Activated effector memory CD4-positive, alpha-beta T cell treated with Interleukin-2 at 50 U/mL for 16 hours (primary cell): ENCODE results near the gene CTNND2.

Experiments
- DNase-seq: peaks from one replicate; pipeline ENCODE4 v3.0.0-alpha.2; 2020

CTNND2 gene

GRCh38 chr5:11239261-11240015, 664.8 kb downstream of the CTNND2 start:
- no peak for DNase-seq

- DNase-seq = no peak
These were observed 669.7 kb downstream of the CTNND2 start for GRCh38 chr5:11234501-11234911.

GRCh38 chr5:11230890-11231289, 673.4 kb downstream of the CTNND2 start:
- no peak for DNase-seq

GRCh38 chr5:11227064-11227463, 677.2 kb downstream of the CTNND2 start:
- no peak for DNase-seq

GRCh38 chr5:11224436-11225187, 679.6 kb downstream of the CTNND2 start:
- no peak for DNase-seq

- DNase-seq = no peak
These were observed 682.1 kb downstream of the CTNND2 start for GRCh38 chr5:11222169-11222568.

- no peak for DNase-seq
These were observed 689.2 kb downstream of the CTNND2 start for GRCh38 chr5:11214864-11215644.

- no peak for DNase-seq
These were observed 691.5 kb downstream of the CTNND2 start for GRCh38 chr5:11212706-11213105.

- DNase-seq = no peak
These were observed 706.5 kb downstream of the CTNND2 start for GRCh38 chr5:11197726-11198125.

- DNase-seq = no peak
These were observed 712.6 kb downstream of the CTNND2 start for GRCh38 chr5:11191673-11192072.

GRCh38 chr5:11182441-11183080, 721.7 kb downstream of the CTNND2 start:
- no peak for DNase-seq

- no peak for DNase-seq
These were observed 722.3 kb downstream of the CTNND2 start for GRCh38 chr5:11181940-11182339.

- DNase-seq = no peak
These were observed 723.4 kb downstream of the CTNND2 start for GRCh38 chr5:11180890-11181289.

GRCh38 chr5:11177999-11178711, 726.1 kb downstream of the CTNND2 start:
- DNase-seq = no peak

GRCh38 chr5:11174591-11174990, 729.7 kb downstream of the CTNND2 start:
- no peak for DNase-seq

- no peak for DNase-seq
These were observed 731.8 kb downstream of the CTNND2 start for GRCh38 chr5:11172484-11172883.

GRCh38 chr5:11171236-11171635, 733.0 kb downstream of the CTNND2 start:
- no peak for DNase-seq

GRCh38 chr5:11166923-11167322, 737.3 kb downstream of the CTNND2 start:
- DNase-seq = no peak

GRCh38 chr5:11164531-11165294, 739.5 kb downstream of the CTNND2 start:
- DNase-seq = no peak

GRCh38 chr5:11157132-11157531, 747.1 kb downstream of the CTNND2 start:
- DNase-seq = no peak

- DNase-seq = no peak
These were observed 750.4 kb downstream of the CTNND2 start for GRCh38 chr5:11153670-11154382.
